Gastrocnemius medialis (tissue), 4 donors: Measurements from ENCODE around the gene L3MBTL1.

Experiments used
- CTCF ChIP-seq, 5 experiments: fragments of 450-650 bp in 3 of 5; fragments of 200-600 bp in 2 of 5; sonication (generic) in 2 of 5; IDR thresholded peaks in 4 of 5; conservative IDR thresholded peaks in 1 of 5; 1 replicate in 4 of 5; 2 replicates in 1 of 5; pipeline ENCODE4 v1.5.1; 2016 to 2019; ENCODE audit warnings: antibody characterized with exemption in 5 of 5, mild to moderate bottlenecking in 3 of 5, moderate library complexity in 3 of 5
- POLR2A ChIP-seq, 2 donors: fragments of 450-650 bp; IDR thresholded peaks; one replicate each; pipeline ENCODE4 v1.6.1; 2017; ENCODE audit warnings: antibody characterized with exemption in 2 of 2, mild to moderate bottlenecking in 2 of 2, moderate library complexity in 2 of 2

- no peak for TF ChIP-seq POLR2A (IDR thresholded peaks at IDR 0.05)
- no peak for TF ChIP-seq CTCF (IDR thresholded peaks at IDR 0.05 in 4 of 5, conservative IDR thresholded peaks at IDR 0.05 in 1 of 5)
These were observed 45.4 kb upstream of the L3MBTL1 start for GRCh38 chr20:43461894-43462659.
